Esophagus squamous epithelium (tissue), 4 donors: ENCODE data around the gene TRAF2.

Source experiments
- POLR2A ChIP-seq, 4 donors: fragments of 450-650 bp; IDR thresholded peaks; one replicate each; pipeline ENCODE4 v1.6.1; 2017; ENCODE audit warnings: antibody characterized with exemption in 4 of 4, mild to moderate bottlenecking in 4 of 4, moderate library complexity in 3 of 4
- TF ChIP-seq, protein P1 (sequence below), 6 experiments: fragments of 450-650 bp in 4 of 6; fragments of 200-600 bp in 2 of 6; sonication (generic) in 2 of 6; IDR thresholded peaks; one replicate each; pipeline ENCODE4 v1.5.1; 2016 to 2019; ENCODE audit warnings: antibody characterized with exemption in 6 of 6, mild to moderate bottlenecking in 4 of 6, moderate library complexity in 4 of 6

DNA sequence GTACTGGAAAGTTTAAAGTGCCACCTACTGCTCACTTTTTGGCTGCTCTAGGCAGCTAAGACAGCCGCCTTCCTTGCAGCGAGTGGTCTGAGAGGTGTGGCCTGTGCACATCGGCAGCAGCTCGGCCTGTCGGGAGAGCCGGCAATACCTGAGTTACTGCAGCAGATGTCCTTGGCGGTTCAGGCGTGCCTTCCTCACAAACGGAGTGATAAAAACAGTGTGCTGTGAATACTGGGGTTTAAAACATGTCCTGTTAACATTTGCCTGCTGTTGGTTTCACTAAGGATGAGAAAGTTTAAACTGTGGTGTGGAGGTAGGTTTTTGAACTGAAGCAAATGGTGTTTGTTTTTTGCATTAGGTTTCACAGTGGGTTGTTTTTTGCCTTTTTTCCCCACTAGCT is 12.9 kb downstream of the TRAF2 start:
- TF ChIP-seq, protein P1, sequence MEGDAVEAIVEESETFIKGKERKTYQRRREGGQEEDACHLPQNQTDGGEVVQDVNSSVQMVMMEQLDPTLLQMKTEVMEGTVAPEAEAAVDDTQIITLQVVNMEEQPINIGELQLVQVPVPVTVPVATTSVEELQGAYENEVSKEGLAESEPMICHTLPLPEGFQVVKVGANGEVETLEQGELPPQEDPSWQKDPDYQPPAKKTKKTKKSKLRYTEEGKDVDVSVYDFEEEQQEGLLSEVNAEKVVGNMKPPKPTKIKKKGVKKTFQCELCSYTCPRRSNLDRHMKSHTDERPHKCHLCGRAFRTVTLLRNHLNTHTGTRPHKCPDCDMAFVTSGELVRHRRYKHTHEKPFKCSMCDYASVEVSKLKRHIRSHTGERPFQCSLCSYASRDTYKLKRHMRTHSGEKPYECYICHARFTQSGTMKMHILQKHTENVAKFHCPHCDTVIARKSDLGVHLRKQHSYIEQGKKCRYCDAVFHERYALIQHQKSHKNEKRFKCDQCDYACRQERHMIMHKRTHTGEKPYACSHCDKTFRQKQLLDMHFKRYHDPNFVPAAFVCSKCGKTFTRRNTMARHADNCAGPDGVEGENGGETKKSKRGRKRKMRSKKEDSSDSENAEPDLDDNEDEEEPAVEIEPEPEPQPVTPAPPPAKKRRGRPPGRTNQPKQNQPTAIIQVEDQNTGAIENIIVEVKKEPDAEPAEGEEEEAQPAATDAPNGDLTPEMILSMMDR (IDR thresholded peaks at IDR 0.05) = peak in 1 of 6 experiments; percentile 11
- TF ChIP-seq POLR2A (IDR thresholded peaks at IDR 0.05) = no peak
